Fibroblast of peridontal ligament (primary cell): Measurements from ENCODE around the gene TMC4.

ENCODE experiments used
- DNase-seq: peaks from one replicate; pipeline ENCODE4 v3.0.0-alpha.2; 2010; ENCODE audit errors: extremely low read depth

The TMC4 gene

GRCh38 chr19:54133312-54133956 lies 39.5 kb downstream of the TMC4 start:
- no peak for DNase-seq

- no peak for DNase-seq
These were observed 43.4 kb downstream of the TMC4 start for GRCh38 chr19:54129617-54129996.

- DNase-seq = no peak
These were observed 44.0 kb downstream of the TMC4 start for GRCh38 chr19:54128796-54129616.

- no peak for DNase-seq
These were observed 44.6 kb downstream of the TMC4 start for GRCh38 chr19:54128441-54128725.

GRCh38 chr19:54127688-54128440 lies 45.1 kb downstream of the TMC4 start:
- DNase-seq = no peak

- DNase-seq = no peak
These were observed 47.2 kb downstream of the TMC4 start for GRCh38 chr19:54125713-54126112.

GRCh38 chr19:54124393-54124792 lies 48.6 kb downstream of the TMC4 start:
- DNase-seq = no peak

- DNase-seq = no peak
These were observed 49.3 kb downstream of the TMC4 start for GRCh38 chr19:54123682-54124081.

- DNase-seq = no peak
These were observed 51.7 kb downstream of the TMC4 start for GRCh38 chr19:54121259-54121658.

- DNase-seq = peak; percentile 99
These were observed 57.6 kb downstream of the TMC4 start, which contains the start of the genes PRPF31 and TFPT for GRCh38 chr19:54115109-54116063. PRPF31 (plus strand) TSS chr19:54115754; CDS start chr19:54118279, 2,525 bp downstream. TFPT (minus strand) TSS chr19:54115657; CDS start chr19:54115269, 388 bp downstream.

- peak; percentile 30 for DNase-seq
These were observed 58.4 kb downstream of the TMC4 start for GRCh38 chr19:54114340-54115108.
